A204.1 (cell line): ENCODE measurements around the gene TRPM1.

Experiments
- FAIRE-seq: peaks from 2 replicates; lab custom pipeline; 2012; peaks lifted over from hg19 to GRCh38; lab: Jason Lieb, UNC

TRPM1 gene

GRCh38 chr15:30963681-30964080 lies 137.8 kb downstream of the TRPM1 start:
- FAIRE-seq: no peak

DNA sequence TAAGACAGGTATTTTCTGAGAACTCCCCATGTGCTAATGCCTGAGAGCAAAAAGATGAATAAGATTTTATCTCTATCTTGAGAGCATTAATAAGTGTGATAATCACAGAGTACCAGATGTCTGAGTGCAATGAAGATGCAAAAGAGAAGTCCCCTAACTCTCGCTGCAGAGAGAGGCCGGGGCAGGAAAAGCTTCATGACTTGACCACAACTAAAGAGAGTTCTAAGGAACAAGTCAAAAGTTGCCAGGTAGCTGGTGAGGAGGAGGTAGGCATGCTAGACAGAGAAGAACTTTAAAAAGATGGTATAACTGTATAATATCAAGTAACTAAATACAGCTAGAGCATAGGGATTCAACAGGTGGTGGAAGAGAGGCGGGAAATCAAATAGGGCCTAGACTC lies 138.9 kb downstream of the TRPM1 start:
- FAIRE-seq: no peak

DNA sequence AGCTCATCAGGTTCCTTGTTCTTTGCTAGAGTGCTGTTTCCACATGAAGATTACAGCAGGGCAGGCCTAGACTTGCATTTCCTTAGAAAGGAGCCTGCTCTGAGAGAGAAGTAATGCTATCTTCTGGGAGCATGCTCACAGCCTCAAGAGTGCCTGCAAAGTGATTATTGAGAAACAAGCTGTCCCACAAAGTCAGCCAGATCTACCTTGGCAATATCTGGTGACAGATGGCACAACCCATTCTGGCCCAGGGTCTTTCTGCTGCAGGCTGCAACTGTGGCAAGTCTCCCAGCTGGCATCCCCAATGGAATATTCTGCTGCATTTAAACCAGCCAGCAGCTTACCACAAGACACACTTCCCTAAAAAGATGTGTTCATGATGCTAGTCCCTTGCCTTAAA lies 139.4 kb downstream of the TRPM1 start:
- no peak for FAIRE-seq

DNA sequence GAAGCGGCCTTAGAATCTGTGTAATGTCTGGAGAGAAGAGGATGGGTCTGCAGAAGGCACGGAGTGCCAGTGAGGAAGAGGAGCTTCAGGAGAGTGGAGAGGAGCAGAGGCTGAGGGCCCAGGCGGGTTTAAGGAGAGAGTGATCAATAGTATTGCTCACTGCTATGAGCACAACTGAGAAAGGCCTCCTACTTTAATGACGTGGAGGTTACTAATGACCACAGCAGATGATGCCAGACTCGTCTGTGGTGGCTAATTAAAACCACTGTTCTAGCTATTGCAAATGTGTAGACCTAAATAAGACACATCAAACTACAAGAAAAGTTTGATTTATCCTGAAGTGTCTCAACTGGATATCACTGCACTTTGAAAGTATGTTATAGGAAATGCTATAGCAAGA lies 143.3 kb downstream of the TRPM1 start:
- no peak for FAIRE-seq

DNA sequence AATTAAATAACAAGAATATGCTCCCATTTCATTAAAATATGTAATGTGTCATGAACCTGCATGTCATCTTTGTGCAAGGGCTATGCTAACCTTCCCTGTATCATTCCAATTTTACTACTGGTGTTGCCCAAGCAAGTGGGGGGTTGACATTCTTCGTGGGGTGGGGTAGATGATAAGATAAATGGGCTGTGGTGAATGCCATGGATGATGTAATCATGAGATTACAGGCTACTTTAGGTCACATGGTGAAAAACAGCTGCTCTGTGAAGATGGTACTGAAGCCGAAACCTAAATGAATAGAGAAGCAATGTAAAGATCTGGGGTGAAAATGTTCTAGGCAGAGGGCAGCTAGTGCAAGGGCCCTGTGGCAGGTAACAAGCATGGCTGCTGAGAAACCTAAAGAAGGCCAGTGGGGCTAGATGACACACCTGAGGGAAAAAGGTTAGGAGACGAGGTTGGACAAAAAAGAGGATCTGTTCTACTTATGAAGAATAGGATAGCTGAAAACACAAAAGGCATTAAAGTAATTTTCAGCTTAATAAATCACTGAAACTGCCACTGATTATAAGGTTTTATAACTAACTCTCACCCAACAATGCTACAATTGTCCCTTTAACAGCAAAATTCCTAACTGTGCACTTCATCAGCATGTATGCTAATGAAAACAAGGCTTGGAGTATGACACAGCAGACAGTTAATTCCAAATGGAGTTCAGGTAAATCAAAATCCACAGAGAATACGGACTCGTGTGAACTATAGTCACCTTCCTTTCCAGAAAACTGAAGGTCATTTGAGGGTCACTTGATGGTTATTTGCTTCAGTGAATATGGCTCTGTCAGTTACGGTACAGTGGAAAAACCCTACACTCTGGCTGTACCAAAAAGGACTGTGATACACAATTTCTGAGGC lies 145.1 kb downstream of the TRPM1 start:
- FAIRE-seq: no peak

- FAIRE-seq: no peak
Measured at GRCh38 chr15:30954674-30955073, 146.9 kb downstream of the TRPM1 start.

- FAIRE-seq: no peak
Measured at GRCh38 chr15:30953731-30954378, 147.7 kb downstream of the TRPM1 start.

DNA sequence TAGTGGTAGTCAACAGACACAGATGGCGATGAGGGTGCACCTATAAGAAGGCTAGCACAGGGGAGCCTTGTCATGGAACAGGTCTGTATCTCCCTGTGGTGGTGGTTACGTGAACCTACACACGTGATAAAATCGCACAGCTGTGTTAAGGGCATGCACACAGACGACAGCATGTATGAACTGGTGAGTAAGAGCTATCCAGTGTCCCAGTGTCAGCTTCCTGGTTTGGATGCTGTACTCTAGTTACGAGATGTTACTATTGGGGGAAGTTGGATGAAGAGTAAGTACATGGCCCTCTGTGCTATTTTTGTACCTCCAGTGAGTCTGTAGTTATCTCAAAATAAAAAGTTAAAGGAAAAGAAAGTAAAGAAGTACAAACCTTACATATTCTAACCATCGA lies 148.3 kb downstream of the TRPM1 start:
- no peak for FAIRE-seq
